Kidney (tissue), 14 donors: Measurements from ENCODE around the gene VPS29. TPM values are rescaled to one million over a fixed set of nuclear protein-coding genes. Genes with fewer than 3 reads are reported as not detected.
A peak's percentile ranks its signal among the peaks of the same experiment; 100 is the strongest.

Experiments used
- DNase-seq, 5 donors: peaks; one replicate each; pipeline ENCODE4 v3.0.0-alpha.2; 2013 to 2020
- FAIRE-seq: peaks from 2 replicates; lab custom pipeline; 2012; peaks lifted over from hg19 to GRCh38; lab: Jason Lieb, UNC
- H3K27ac ChIP-seq, 2 donors: one replicate each; pipeline ENCODE4 v1.7.0; 2013; ENCODE audit warnings: low read depth in 2 of 2, low read length in 2 of 2, inconsistent platforms in 1 of 2
- H3K27me3 ChIP-seq: one replicate; pipeline ENCODE4 v1.7.1; 2013; ENCODE audit warnings: low read length, inconsistent platforms; ENCODE audit not compliant: control insufficient read depth, insufficient read depth
- H3K36me3 ChIP-seq, 3 donors: one replicate each; pipeline versions ENCODE4 v1.7.0 to v1.7.1; 2013; ENCODE audit warnings: low read length in 3 of 3, control low read depth in 1 of 3, inconsistent platforms in 1 of 3; ENCODE audit not compliant: insufficient read depth in 3 of 3, control insufficient read depth in 2 of 3
- H3K4me1 ChIP-seq, 3 donors: one replicate each; pipeline versions ENCODE4 v1.7.0 to v1.7.1; 2013; ENCODE audit warnings: low read length in 3 of 3, inconsistent platforms in 1 of 3, low read depth in 1 of 3; ENCODE audit not compliant: control insufficient read depth in 2 of 3, insufficient read depth in 2 of 3
- H3K4me3 ChIP-seq, 3 donors: one replicate each; pipeline versions ENCODE4 v1.7.0 to v1.8.1; 2013; ENCODE audit warnings: low read length in 3 of 3, control low read depth in 1 of 3, inconsistent platforms in 1 of 3
- H3K9ac ChIP-seq, 3 donors: one replicate each; pipeline versions ENCODE4 v1.7.0 to v1.7.1; 2013; ENCODE audit warnings: low read length in 3 of 3, control low read depth in 1 of 3, inconsistent platforms in 1 of 3
- H3K9me3 ChIP-seq, 3 donors: one replicate each; pipeline versions ENCODE4 v1.7.0 to v1.7.1; 2013; ENCODE audit warnings: low read length in 3 of 3, control low read depth in 1 of 3, inconsistent platforms in 1 of 3; ENCODE audit not compliant: control insufficient read depth in 2 of 3, insufficient read depth in 1 of 3
- intact Hi-C: fragments of 100-400 bp; cut with DNase I; formaldehyde crosslinking; loops from one replicate; pipeline ENCODE4 v1.11.1; 2022
- polyA plus RNA-seq: library from polyadenylated mRNA; stranded (reverse); fragments of 350-450 nt; fragmentation: Illumina TruSeq; extraction: RNeasy Lipid Tissue Mini Kit (QIAGEN cat#74804); gene quantifications from one replicate; pipeline ENCODE4 v1.2.3, GENCODE V29; 2014; ENCODE audit warnings: low read depth, low replicate concordance; ENCODE audit not compliant: insufficient read depth
- total RNA-seq: library from RNA; stranded (reverse); fragmentation: NEBNext Ultra II Directional; extraction: Animal tissue kit (Norgen Biotek cat#: 25700); gene quantifications from one replicate; pipeline ENCODE4 v1.2.1, GENCODE V29; 2021
- TF ChIP-seq, protein P1 (sequence below): IDR thresholded peaks from 3 replicates; pipeline ENCODE4 v1.5.1; 2012; ENCODE audit warnings: mild to moderate bottlenecking, moderate library complexity, borderline replicate concordance; ENCODE audit not compliant: insufficient read depth; ENCODE audit errors: extremely low read depth
- donor health status: control.
- donor health status: control.
- donor health status: control.
- donor health status: control.
- donor health status: control.
- donor health status: DM: yes; HTN: yes; CAD: no.
- donor health status: Normal renal cell carcinoma (clear cell type).

Gene VPS29
- total and polyA plus RNA-seq, 2 donors from 2014 or later: 108 to 153 TPM

DNA sequence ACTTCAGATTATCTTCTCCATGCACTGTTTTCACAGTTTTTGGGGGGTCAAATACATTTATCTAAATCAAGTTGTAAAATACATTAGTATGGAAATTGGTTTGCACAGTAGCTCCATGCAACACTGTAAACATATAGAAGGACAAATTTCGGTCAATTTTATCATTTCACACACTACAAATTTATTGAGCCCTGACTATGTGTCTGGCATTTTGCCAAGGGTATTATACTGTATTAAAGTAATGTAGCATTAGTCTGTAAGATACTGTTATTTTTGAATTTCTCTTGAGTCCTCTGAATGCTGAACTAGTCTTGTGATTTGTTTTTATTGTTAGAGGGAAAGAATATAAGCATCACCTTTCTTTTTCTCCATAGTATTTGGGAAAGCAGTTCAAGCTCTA lies 1.5 kb upstream of the VPS29 start:
- Histone ChIP-seq H3K4me3 (no peak overlapping the region), H3K9ac (no peak overlapping the region), H3K9me3 (no peaks in the 10 kb centered on the region), H3K27ac (no peak overlapping the region), H3K36me3 (no peaks in the 10 kb centered on the region), H3K27me3 (no peaks in the 10 kb centered on the region), H3K4me1 (peaks cover 0 to 13% (median 2%) of the 10 kb centered on the region in 3 donors)
- intact Hi-C loops: no loop called here
- FAIRE-seq (no peak), DNase-seq (no peak)
- TF ChIP-seq, protein P1, sequence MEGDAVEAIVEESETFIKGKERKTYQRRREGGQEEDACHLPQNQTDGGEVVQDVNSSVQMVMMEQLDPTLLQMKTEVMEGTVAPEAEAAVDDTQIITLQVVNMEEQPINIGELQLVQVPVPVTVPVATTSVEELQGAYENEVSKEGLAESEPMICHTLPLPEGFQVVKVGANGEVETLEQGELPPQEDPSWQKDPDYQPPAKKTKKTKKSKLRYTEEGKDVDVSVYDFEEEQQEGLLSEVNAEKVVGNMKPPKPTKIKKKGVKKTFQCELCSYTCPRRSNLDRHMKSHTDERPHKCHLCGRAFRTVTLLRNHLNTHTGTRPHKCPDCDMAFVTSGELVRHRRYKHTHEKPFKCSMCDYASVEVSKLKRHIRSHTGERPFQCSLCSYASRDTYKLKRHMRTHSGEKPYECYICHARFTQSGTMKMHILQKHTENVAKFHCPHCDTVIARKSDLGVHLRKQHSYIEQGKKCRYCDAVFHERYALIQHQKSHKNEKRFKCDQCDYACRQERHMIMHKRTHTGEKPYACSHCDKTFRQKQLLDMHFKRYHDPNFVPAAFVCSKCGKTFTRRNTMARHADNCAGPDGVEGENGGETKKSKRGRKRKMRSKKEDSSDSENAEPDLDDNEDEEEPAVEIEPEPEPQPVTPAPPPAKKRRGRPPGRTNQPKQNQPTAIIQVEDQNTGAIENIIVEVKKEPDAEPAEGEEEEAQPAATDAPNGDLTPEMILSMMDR: no peak

DNA sequence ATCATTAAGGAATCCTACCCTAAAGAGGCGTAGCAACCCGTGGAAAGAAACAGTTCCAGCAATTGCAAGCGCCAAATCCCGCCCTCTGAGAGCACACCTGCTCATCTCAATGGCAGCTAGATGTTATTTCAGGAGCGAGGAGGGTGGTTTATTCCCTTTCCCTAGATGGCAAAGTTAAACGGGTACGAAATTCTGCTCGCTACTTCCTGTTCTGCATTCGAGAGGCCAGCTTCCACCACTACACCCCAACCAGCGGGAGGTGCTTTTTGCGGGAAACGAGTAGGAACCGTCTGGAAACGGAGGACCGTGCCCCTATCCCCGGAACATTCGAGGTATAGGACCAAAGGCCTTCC lies 536 bp downstream of the VPS29 start:
- FAIRE-seq (no peak), DNase-seq (peak in 2 of 5 donors; percentile 56 to 59)
- no peaks in the 10 kb centered on the region for H3K27me3 ChIP-seq
- H3K9me3 ChIP-seq: no peaks in the 10 kb centered on the region
- TF ChIP-seq, protein P1: no peak
- intact Hi-C loops: no loop called here
- H3K9ac ChIP-seq: peak overlapping the region; percentile 74 to 99 (median 89)
- H3K27ac ChIP-seq: peak overlapping the region; percentile 89
- H3K36me3 ChIP-seq: no peaks in the 10 kb centered on the region
- H3K4me3 ChIP-seq: peak overlapping the region; percentile 93 to 99 (median 97)
- H3K4me1 ChIP-seq: peaks cover 0 to 13% (median 2%) of the 10 kb centered on the region in 3 donors

DNA sequence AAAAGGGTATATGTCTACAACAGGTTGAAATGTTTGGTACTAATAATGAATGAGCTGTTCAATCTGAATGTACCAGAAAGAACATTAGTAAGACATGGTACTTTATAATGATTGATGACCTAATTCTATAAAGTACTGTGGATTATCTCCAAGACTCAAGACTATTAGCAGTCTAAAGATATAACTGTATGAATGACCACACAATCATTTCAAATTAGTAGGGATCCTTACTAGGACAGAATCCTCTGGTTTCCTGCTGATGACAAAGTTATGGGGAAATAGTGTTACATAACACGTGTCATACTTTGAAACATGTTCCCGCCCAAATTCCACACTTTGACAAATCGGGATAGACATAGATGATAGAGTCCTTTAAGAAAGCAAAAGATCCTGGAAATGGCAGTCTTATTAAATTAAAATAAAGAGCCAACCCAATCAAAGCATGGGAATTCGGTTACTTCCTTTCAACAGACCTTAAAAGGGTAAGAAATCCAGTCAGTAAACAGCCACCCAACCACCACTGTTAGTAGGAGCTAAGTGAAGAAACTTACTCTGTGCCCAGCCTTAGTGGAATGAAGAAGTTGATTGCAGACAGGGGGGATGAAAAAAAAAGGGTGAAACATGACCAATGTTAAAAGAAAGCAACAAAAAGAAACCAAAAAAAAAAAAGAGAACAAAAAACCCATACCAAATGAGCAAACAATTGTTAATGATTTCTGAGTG lies 2.8 kb downstream of the VPS29 start:
- Histone ChIP-seq H3K27me3 (no peaks in the 10 kb centered on the region), H3K36me3 (peaks cover 2 to 14% (median 4%) of the 10 kb centered on the region in 3 donors), H3K9ac (no peak overlapping the region), H3K4me3 (no peak overlapping the region), H3K27ac (no peak overlapping the region), H3K4me1 (peaks cover 0 to 13% (median 2%) of the 10 kb centered on the region in 3 donors), H3K9me3 (no peaks in the 10 kb centered on the region)
- intact Hi-C loops: no loop called here
- TF ChIP-seq, protein P1: no peak
- FAIRE-seq (no peak), DNase-seq (no peak)
